Memory B cell (primary cell): ENCODE results near the gene HNRNPUL2.
"Not testable (repeated sequence)": the region's sequence is repeated elsewhere in the genome, so short reads cannot be mapped to it uniquely, and the experiment has no call there.

ENCODE experiments used
- ATAC-seq: fragments of 150-1000 bp; cut with Tn5 transposase; 2 replicates; pipeline ENCODE4 v1.10.0; 2021; ENCODE audit warnings: low read depth, mild to moderate bottlenecking, moderate library complexity
- DNase-seq, 2 donors: peaks; one replicate each; pipeline ENCODE4 v3.0.0; 2022; ENCODE audit warnings: low spot score in 2 of 2
- H3K27ac Mint-ChIP-seq: one replicate; pipeline ENCODE4 v1.8.0; 2022; ENCODE audit warnings: mild to moderate bottlenecking, moderate library complexity, mixed read lengths
- H3K27me3 Mint-ChIP-seq: one replicate; pipeline ENCODE4 v1.8.0; 2022; ENCODE audit warnings: mixed read lengths
- H3K36me3 Mint-ChIP-seq: one replicate; pipeline ENCODE4 v1.8.0; 2022; ENCODE audit warnings: mild to moderate bottlenecking, mixed read lengths
- H3K4me1 Mint-ChIP-seq: one replicate; pipeline ENCODE4 v1.8.0; 2022; ENCODE audit warnings: mixed read lengths
- H3K4me3 Mint-ChIP-seq: one replicate; pipeline ENCODE4 v1.8.0; 2022; ENCODE audit warnings: mild to moderate bottlenecking, moderate library complexity, mixed read lengths
- H3K9me3 Mint-ChIP-seq: one replicate; pipeline ENCODE4 v1.8.0; 2022; ENCODE audit warnings: mixed read lengths

The HNRNPUL2 gene

GRCh38 chr11:62747475-62748160 lies 20.4 kb upstream of the HNRNPUL2 start:
- no peak overlapping the region for H3K4me3 Mint-ChIP-seq
- ATAC-seq (no peak), DNase-seq (no peak)
- H3K27me3 Mint-ChIP-seq: no peaks in the 10 kb centered on the region
- no peaks in the 10 kb centered on the region for H3K9me3 Mint-ChIP-seq
- H3K27ac Mint-ChIP-seq: no peak overlapping the region
- H3K4me1 Mint-ChIP-seq: peaks cover 8% of the 10 kb centered on the region
- H3K36me3 Mint-ChIP-seq: peaks cover 9% of the 10 kb centered on the region

DNA sequence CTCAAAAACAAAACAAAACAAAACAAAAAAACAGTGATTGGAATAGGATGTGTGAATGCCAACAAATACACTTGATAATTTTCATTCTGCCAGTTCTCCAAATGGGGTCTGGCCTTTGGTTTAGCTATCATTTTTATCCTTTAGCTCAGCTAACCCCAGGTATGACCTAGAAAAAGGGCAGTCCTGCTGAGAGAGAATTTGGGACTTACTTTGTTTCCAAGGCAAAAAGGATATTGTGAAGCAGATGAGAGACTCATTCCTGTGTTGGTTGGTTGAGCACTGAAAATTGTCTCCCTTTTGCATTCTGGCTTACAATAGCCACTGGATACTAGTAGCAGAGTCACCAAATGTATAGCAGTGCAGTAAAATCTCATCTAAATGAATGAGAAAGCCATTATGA lies 9.9 kb upstream of the HNRNPUL2 start:
- Mint-ChIP-seq H3K36me3 (peaks cover 10% of the 10 kb centered on the region), H3K27me3 (no peaks in the 10 kb centered on the region), H3K27ac (no peak overlapping the region), H3K9me3 (no peaks in the 10 kb centered on the region), H3K4me3 (no peak overlapping the region), H3K4me1 (peaks cover 2% of the 10 kb centered on the region)
- DNase-seq: no peak
- no peak for ATAC-seq

GRCh38 chr11:62732830-62733229 lies 5.6 kb upstream of the HNRNPUL2 start:
- Mint-ChIP-seq H3K4me3 (no peak overlapping the region), H3K27ac (no peak overlapping the region), H3K27me3 (no peaks in the 10 kb centered on the region), H3K4me1 (peaks cover 7% of the 10 kb centered on the region), H3K9me3 (no peaks in the 10 kb centered on the region), H3K36me3 (peaks cover 6% of the 10 kb centered on the region)
- ATAC-seq: no peak
- DNase-seq: no peak

DNA sequence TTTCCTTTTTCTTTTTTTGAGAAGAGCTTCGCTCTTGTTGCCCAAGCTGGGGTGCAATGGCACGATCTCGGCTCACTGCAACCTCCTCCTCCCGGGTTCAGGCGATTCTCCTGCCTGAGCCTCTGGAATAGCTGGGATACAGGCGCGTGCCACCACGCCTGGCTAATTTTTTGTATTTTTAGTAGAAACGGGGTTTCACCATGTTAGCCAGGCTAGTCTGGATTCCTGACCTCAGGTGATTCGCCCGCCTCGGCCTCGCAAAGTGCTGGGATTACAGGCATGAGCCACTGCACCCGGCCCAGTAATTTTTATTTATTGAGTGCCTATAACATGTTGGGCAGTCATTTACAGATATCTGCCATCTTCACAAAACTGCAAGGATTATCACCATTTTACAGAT lies 2.8 kb upstream of the HNRNPUL2 start:
- H3K27me3 Mint-ChIP-seq, H3K9me3 Mint-ChIP-seq, ATAC-seq, DNase-seq: not testable (repeated sequence)
- peak overlapping the region; percentile 94 for H3K4me3 Mint-ChIP-seq
- H3K36me3 Mint-ChIP-seq: peaks cover 15% of the 10 kb centered on the region
- H3K27ac Mint-ChIP-seq: peak overlapping the region; percentile 62
- peaks cover 14% of the 10 kb centered on the region for H3K4me1 Mint-ChIP-seq

DNA sequence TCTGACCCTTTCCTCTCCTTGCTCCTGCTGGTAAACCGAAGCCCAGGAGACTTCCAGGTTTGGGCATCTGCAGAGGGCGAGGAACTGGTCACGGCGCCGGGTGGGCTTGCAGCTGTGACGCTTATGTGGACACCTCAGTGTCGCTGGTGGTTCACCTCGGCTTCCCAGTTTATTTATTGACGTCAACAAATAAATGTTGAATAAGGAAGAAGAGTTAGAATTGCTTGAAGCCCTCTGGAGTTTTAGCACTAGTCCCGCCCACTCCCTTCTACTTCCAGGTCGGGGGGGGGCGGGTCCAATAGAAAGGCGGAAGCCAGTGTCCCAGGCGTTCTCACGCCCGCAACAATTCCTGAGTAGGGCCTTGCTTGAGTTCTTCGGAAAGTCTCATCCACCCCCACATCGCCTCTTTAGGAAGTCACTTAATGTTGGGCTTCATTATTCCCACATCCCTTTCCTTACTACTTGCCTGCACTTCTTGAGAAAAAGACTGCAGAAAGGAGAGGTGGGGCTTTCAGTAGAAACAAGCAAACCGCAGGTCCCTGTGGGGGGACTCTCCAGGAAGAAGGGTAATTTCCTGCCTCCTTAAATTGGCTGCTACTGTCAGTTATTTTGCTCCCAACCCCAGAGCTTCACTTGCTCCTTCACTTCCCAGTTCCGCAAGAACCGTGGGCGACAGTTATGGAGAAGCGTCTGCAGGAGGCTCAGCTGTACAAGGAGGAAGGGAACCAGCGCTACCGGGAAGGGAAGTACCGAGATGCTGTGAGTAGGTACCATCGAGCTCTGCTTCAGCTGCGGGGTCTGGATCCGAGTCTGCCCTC lies 1.1 kb upstream of the HNRNPUL2 start, which contains the start of gene TTC9C:
TSS of gene TTC9C (plus strand) at position 316 of the 818 bp plus-strand sequence. CDS start at position 679, 363 bp downstream.
- Mint-ChIP-seq H3K36me3 (peaks cover 22% of the 10 kb centered on the region), H3K9me3 (no peaks in the 10 kb centered on the region), H3K27ac (peak within 1 kb of the TSS; percentile 96), H3K4me3 (peak within 1 kb of the TSS; percentile 94), H3K27me3 (no peaks in the 10 kb centered on the region), H3K4me1 (peaks cover 26% of the 10 kb centered on the region)
- ATAC-seq: peak; percentile 30
- peak; percentile 67 to 73 for DNase-seq

- no peaks in the 10 kb centered on the region for H3K9me3 Mint-ChIP-seq
- no peaks in the 10 kb centered on the region for H3K27me3 Mint-ChIP-seq
- H3K36me3 Mint-ChIP-seq: peaks cover 18% of the 10 kb centered on the region
- H3K4me1 Mint-ChIP-seq: peaks cover 24% of the 10 kb centered on the region
- H3K4me3 Mint-ChIP-seq: peak overlapping the region; percentile 94
- H3K27ac Mint-ChIP-seq: peak overlapping the region; percentile 96
- peak in 1 of 2 donors; percentile 84 for DNase-seq
- peak; percentile 57 for ATAC-seq
These were observed 564 bp upstream of the HNRNPUL2 start for GRCh38 chr11:62727872-62728170.

DNA sequence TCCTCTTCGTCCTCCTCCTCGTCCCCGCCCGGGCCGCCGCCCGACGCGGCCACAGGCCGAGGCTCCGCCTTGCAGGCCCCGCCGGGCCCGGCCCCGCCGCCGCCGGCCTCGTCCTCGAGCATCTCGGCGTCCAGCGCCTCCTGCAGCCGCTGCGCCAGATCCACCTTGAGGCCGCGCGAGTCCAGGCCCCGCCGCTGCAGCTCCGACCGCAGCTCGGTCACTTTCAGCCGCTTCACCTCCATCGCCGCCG lies 417 bp downstream of the HNRNPUL2 start:
- ATAC-seq: peak; percentile 1
- Mint-ChIP-seq H3K27me3 (no peaks in the 10 kb centered on the region), H3K4me3 (peak overlapping the region; percentile 94), H3K9me3 (no peaks in the 10 kb centered on the region), H3K36me3 (peaks cover 26% of the 10 kb centered on the region), H3K27ac (peak overlapping the region; percentile 96), H3K4me1 (peaks cover 27% of the 10 kb centered on the region)
- no peak for DNase-seq

DNA sequence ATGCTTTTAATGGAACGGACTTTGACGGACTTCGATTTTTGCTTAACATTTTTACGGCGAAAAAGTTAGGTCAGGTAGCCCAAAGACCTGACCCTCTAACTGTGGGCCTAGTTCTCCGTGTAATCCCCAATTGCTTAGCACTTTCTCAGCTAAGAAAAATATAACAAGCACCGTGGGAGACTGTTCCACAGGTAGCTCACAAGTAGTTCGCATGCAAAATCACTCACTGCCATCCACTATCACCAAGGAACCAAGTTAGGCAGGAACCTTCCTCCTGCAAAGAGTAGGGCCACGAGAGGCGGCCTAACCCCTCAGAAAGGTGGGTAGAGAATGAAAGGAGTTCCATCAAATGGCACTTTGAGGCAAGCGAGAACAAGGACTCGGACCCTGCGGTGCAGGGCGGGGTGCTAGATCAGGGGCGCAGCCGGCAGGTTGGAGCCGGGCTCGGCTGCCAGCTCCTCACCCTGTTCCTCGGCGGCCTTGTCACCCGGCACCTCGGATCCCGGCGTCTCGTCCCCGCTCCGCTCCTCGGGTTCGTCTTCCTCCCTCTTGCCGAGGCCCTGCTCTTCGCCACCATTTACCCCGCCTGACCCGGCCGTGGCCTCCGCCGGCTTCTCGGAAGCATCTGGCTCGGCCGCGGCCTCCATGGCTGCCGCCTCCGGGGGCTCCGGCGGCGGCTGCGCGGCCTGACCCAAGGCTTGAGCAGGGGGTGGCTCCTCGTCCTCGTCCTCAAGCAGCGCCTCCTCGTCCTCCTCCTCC lies 922 bp downstream of the HNRNPUL2 start:
- Mint-ChIP-seq H3K27me3 (no peaks in the 10 kb centered on the region), H3K4me3 (peak overlapping the region; percentile 94), H3K27ac (peak overlapping the region; percentile 96), H3K36me3 (peaks cover 31% of the 10 kb centered on the region), H3K9me3 (no peaks in the 10 kb centered on the region), H3K4me1 (peaks cover 27% of the 10 kb centered on the region)
- ATAC-seq (no peak), DNase-seq (no peak)

- Mint-ChIP-seq H3K36me3 (peaks cover 36% of the 10 kb centered on the region), H3K27me3 (no peaks in the 10 kb centered on the region), H3K9me3 (no peaks in the 10 kb centered on the region), H3K4me3 (peak overlapping the region; percentile 94), H3K27ac (peak overlapping the region; percentile 96), H3K4me1 (peaks cover 27% of the 10 kb centered on the region)
- DNase-seq (no peak), ATAC-seq (no peak)
These were observed 1.6 kb downstream of the HNRNPUL2 start for GRCh38 chr11:62725646-62726045.

GRCh38 chr11:62724171-62724570 lies 3.1 kb downstream of the HNRNPUL2 start:
- no peaks in the 10 kb centered on the region for H3K27me3 Mint-ChIP-seq
- H3K36me3 Mint-ChIP-seq: peaks cover 43% of the 10 kb centered on the region
- DNase-seq: no peak
- H3K9me3 Mint-ChIP-seq: no peaks in the 10 kb centered on the region
- ATAC-seq: no peak
- H3K4me1 Mint-ChIP-seq: peaks cover 32% of the 10 kb centered on the region
- peak overlapping the region; percentile 33 for H3K4me3 Mint-ChIP-seq
- peak overlapping the region; percentile 18 for H3K27ac Mint-ChIP-seq

DNA sequence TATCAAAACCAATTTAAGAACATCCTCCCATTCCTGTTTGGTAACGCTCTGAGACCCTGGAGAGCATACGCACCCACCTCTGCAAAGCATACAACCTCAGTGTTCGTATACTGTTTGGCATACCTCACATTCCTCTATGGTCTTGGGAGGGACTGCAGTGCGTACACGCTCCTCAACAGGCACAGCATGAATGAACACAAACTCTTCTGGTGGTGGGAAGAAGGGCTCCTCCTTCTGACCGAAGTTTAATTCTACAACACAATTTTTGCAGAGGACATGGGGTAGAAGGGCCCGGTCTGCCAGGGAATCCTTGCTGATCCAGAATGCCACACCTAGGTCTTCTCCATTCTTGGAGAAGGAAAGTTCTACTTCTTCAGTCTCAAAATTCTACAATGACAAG lies 5.3 kb downstream of the HNRNPUL2 start:
- DNase-seq (no peak), ATAC-seq (no peak)
- no peaks in the 10 kb centered on the region for H3K9me3 Mint-ChIP-seq
- H3K4me1 Mint-ChIP-seq: peaks cover 30% of the 10 kb centered on the region
- H3K27me3 Mint-ChIP-seq: no peaks in the 10 kb centered on the region
- no peak overlapping the region for H3K27ac Mint-ChIP-seq
- H3K4me3 Mint-ChIP-seq: no peak overlapping the region
- H3K36me3 Mint-ChIP-seq: peaks cover 49% of the 10 kb centered on the region

DNA sequence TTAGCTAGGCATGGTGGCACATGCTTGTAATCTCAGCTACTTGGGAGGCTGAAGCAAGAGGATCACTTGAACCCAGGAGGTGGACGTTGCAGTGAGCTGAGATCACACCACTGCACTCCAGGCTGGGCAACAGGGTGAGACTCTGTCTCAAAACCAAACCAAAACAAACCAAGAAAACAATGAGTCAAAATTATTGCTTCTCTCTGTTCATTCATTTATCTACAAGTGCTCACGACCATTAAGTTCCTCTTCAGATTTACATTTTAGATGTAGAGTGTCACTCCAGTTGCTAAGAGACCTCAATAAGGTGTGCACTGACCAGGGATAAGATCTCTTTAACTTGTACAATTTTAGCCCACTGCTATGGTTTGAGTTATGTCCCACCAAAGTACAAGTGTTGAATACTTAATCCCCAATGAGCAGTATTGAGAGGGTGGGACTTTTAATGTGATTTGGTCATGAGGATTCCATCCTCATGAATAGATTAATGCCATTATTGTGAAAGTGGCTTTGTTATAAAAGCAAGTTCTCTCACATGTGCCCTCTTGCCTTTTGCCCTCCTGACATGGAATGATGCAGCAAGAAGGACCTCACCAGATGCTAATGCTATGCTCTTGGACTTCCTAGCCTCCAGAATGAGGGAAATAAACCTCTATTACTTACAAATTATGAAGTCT lies 7.8 kb downstream of the HNRNPUL2 start:
- Mint-ChIP-seq H3K36me3 (peaks cover 51% of the 10 kb centered on the region), H3K4me3 (no peak overlapping the region), H3K9me3 (no peaks in the 10 kb centered on the region), H3K27ac (peak overlapping the region; percentile 41), H3K27me3 (no peaks in the 10 kb centered on the region), H3K4me1 (peaks cover 23% of the 10 kb centered on the region)
- no peak for DNase-seq
- ATAC-seq: no peak

DNA sequence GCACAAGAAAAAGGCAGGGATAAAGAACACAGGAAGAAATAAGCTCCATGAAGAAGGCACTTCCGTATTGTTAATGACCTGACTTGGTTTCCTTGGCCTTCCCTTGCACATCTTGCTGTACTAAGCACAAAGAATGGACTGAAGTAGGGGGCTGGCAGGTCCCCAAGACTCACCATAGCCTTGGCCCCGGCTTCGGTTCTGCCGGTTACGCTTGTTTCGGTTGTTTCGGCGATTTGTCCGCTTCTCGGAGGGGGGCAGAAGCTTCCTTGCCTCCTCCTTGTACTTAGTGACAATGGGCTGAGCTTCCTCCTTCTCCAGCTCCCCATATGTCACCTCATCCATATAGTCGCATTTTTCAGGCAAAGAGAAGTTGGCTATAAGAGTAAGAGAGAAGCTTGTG lies 10.4 kb downstream of the HNRNPUL2 start:
- DNase-seq (no peak), ATAC-seq (no peak)
- H3K27ac Mint-ChIP-seq: peak overlapping the region; percentile 67
- H3K36me3 Mint-ChIP-seq: peaks cover 45% of the 10 kb centered on the region
- no peaks in the 10 kb centered on the region for H3K9me3 Mint-ChIP-seq
- H3K4me3 Mint-ChIP-seq: no peak overlapping the region
- H3K27me3 Mint-ChIP-seq: no peaks in the 10 kb centered on the region
- H3K4me1 Mint-ChIP-seq: peaks cover 19% of the 10 kb centered on the region

DNA sequence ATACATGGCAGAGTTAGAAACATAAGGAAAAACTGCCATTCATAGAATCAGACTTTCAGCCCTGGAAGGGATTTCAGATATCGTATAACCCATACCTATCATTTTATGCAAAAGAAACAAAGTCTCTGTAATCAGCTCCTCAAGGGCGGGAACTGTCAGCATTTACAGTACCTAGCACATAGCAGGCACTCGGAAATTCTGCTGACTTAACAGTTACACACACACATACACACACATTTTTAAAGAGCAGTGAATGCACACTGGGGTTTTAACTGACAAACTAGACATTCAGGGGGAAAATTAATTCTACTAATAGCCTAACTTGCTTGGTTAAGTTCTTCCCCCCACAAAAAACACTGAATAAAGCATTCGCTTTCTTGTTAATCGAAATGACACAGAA lies 11.1 kb downstream of the HNRNPUL2 start:
- Mint-ChIP-seq H3K4me3 (no peak overlapping the region), H3K27ac (no peak overlapping the region), H3K4me1 (peaks cover 19% of the 10 kb centered on the region), H3K27me3 (no peaks in the 10 kb centered on the region), H3K9me3 (no peaks in the 10 kb centered on the region), H3K36me3 (peaks cover 39% of the 10 kb centered on the region)
- no peak for ATAC-seq
- DNase-seq: no peak
